ENCODE data around the gene FMN1. TPM values are rescaled to one million over a fixed set of nuclear protein-coding genes. Genes with fewer than 3 reads are reported as not detected.

The FMN1 gene
- total and polyA plus RNA-seq, 2 of the 8 experiments (the other 6 are each of a cell fraction or from before 2014, with no cell fraction given) = 0.27 to 3.7 TPM

GRCh38 chr15:32986147-32986546 is 208.4 kb downstream of the FMN1 start:
- Histone ChIP-seq H2BK5ac (ENCODE audit: low read depth, low read length) (no peak overlapping the region), H3K4me2 (ENCODE audit: insufficient read depth in 1 of 2, low read depth in 2 of 2, low read length in 2 of 2) (no peak overlapping the region), H3K23ac (ENCODE audit: insufficient read length) (no peak overlapping the region), H2AK5ac (ENCODE audit: low read depth, low read length) (no peak overlapping the region), H3K9me3 (ENCODE audit: insufficient read depth in 2 of 2, low read depth in 1 of 2, low read length in 1 of 2) (no peaks in the 10 kb centered on the region), H2AFZ (ENCODE audit: low read length) (no peak overlapping the region), H3K56ac (replicated peaks; ENCODE audit: insufficient read length, low read depth, low read length) (no peak overlapping the region), H3K36me3 (ENCODE audit: control insufficient read depth in 2 of 4, insufficient read depth in 4 of 4, low read length in 3 of 4) (no peaks in the 10 kb centered on the region), H2BK20ac (ENCODE audit: low read length) (no peak overlapping the region), H3K14ac (ENCODE audit: insufficient read length) (no peak overlapping the region), H2BK12ac (ENCODE audit: low read depth, low read length) (no peak overlapping the region), H3K18ac (ENCODE audit: extremely low read depth, low read length) (no peak overlapping the region), H3K27ac (ENCODE audit: low read depth, low read length) (no peak overlapping the region), H3K79me2 (ENCODE audit: control insufficient read depth in 1 of 2, insufficient read depth in 2 of 2, low read length in 2 of 2) (no peaks in the 10 kb centered on the region), H3K27me3 (replicated peaks in 1 of 4; ENCODE audit: control insufficient read depth in 3 of 4, extremely low read depth in 1 of 4, insufficient read depth in 3 of 4, low read length in 3 of 4) (no peaks in the 10 kb centered on the region), H3K79me1 (ENCODE audit: low read depth, low read length) (no peaks in the 10 kb centered on the region), H3K4ac (replicated peaks; ENCODE audit: insufficient read length, low read depth, low read length) (no peak overlapping the region), H4K5ac (ENCODE audit: insufficient read length, low read depth, low read length) (no peak overlapping the region), H4K91ac (replicated peaks; ENCODE audit: insufficient read length, low read length) (no peak overlapping the region), H4K8ac (ENCODE audit: extremely low read depth, insufficient read depth, low read length) (no peak overlapping the region), H3K4me3 (ENCODE audit: extremely low read depth in 1 of 4, insufficient read depth in 2 of 4, low read depth in 3 of 4, low read length in 4 of 4) (no peak overlapping the region), H2BK120ac (replicated peaks; ENCODE audit: low read depth, low read length) (no peak overlapping the region), H4K20me1 (replicated peaks in 1 of 2; ENCODE audit: control insufficient read depth in 1 of 2, insufficient read depth in 2 of 2, low read length in 2 of 2) (no peaks in the 10 kb centered on the region), H3K4me1 (replicated peaks in 1 of 4; ENCODE audit: control insufficient read depth in 3 of 4, insufficient read depth in 4 of 4, low read length in 3 of 4) (no peaks in the 10 kb centered on the region), H3K23me2 (ENCODE audit: low read depth, low read length) (no peaks in the 10 kb centered on the region), H3K9ac (replicated peaks in 1 of 4; ENCODE audit: extremely low read depth in 1 of 4, low read depth in 3 of 4, low read length in 3 of 4) (no peak overlapping the region), H2BK15ac (ENCODE audit: low read length) (no peak overlapping the region)
- ChIA-PET POLR2A (ENCODE audit: partially characterized antibody) (no interaction called here), CTCF (ENCODE audit: partially characterized antibody) (interaction anchor here (0.7 to 5.5 kb wide), 4 partner anchors 7 to 320 kb away, joined by 3 to 22 read pairs (median 6); no protein-coding TSS in a partner anchor)
- WGBS, 2 experiments (ENCODE audit: extremely low coverage in 1 of 2, insufficient coverage in 1 of 2, insufficient read length in 1 of 2, insufficient replicate concordance in 2 of 2, low coverage in 1 of 2, low lambda C conversion rate in 2 of 2, missing lambda C conversion rate in 1 of 2) = 49% methylated on average over 2 of the region's 2 CpGs; no CpG with 5 or more reads in 1 of the 2 experiments
- no peak for FAIRE-seq
- DNase-seq (ENCODE audit: low read depth in 1 of 2, low spot score in 2 of 2) = no peak
- TF ChIP-seq KDM4A (IDR thresholded peaks at IDR 0.05; ENCODE audit: low read depth, low read length, severe bottlenecking) (no peak), JUN (IDR thresholded peaks at IDR 0.05; ENCODE audit: low read depth, low read length) (no peak), E2F6 (IDR thresholded peaks at IDR 0.05) (no peak), KDM5A (IDR thresholded peaks at IDR 0.05; ENCODE audit: low read length) (no peak), JUND (IDR thresholded peaks at IDR 0.05; ENCODE audit: low read length) (no peak), SUZ12 (IDR thresholded peaks at IDR 0.05; ENCODE audit: low read length) (no peak), PHF8 (conservative IDR thresholded peaks at IDR 0.05; ENCODE audit: low read depth, low read length) (no peak), GABPA (IDR thresholded peaks at IDR 0.05; ENCODE audit: borderline replicate concordance, insufficient read depth, low read length) (no peak), RFX5 (IDR thresholded peaks at IDR 0.05; ENCODE audit: borderline replicate concordance, low read depth, low read length) (no peak), EP300 (IDR thresholded peaks at IDR 0.05; ENCODE audit: borderline replicate concordance in 1 of 2, low read depth in 2 of 2, low read length in 2 of 2) (no peak), TEAD4 (IDR thresholded peaks at IDR 0.05; ENCODE audit: low read depth, low read length) (no peak), RAD21 (IDR thresholded peaks at IDR 0.05 in 1 of 2, conservative IDR thresholded peaks at IDR 0.05 in 1 of 2; ENCODE audit: low read depth in 2 of 2, low read length in 2 of 2) (no peak), HDAC6 (IDR thresholded peaks at IDR 0.05; ENCODE audit: low read depth, low read length) (no peak), SP2 (IDR thresholded peaks at IDR 0.05; ENCODE audit: low read length) (no peak)
